Measurements from ENCODE around the gene ALG14. TPM values are rescaled to one million over a fixed set of nuclear protein-coding genes. Genes with fewer than 3 reads are reported as not detected.
"Not testable (repeated sequence)": the region's sequence is repeated elsewhere in the genome, so short reads cannot be mapped to it uniquely, and the experiment has no call there.

The ALG14 gene
- total RNA-seq, 2 experiments from 2014 or later = 2.6 to 2.8 TPM

DNA sequence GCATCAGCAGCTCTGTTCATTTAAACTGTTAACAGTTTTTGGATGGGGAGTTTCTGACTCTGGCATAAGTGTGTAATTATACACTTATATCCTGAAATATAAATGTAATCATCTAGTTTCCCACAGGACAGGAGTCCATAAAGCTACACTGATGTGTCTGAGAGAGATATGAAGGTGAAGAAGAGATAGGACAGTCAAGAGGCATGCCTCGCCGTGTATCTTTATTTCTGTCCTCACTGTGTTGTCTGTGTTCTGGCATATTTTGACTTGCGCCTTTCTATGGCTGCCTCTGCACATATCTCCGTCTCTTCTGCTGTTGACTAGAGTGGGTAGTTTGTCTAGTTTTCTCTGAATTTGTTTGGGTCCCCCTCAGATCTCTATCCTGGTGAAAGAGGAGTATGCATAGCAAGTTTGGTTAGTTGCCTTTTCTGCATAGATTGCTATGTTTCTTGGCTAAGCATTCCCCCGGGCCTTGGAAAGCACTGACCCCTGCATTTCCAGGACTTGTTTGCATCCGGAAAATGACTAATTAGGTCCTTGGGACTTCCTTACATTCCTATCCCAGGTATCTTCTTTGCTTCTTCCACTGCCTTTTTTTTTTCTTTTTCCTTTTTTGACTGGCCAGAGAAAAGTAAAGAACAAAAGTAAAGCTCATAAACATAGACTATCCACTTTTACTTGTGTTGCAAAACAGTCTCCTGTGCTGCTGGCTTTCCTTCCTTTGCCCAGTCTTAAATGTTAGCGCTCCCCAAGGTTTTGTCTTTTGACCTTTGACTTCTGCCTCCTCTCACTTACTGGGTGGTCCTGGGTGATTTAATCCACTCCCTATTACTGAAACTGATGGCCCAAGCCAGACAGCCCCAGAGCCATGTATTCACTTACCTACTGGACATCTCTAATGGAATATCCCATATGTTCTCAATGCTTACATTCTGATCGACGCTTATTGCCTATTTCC, 118.2 kb downstream of the ALG14 start:
- no peak for DNase-seq
- Mint-ChIP-seq H3K27me3 (no peaks in the 10 kb centered on the region), H3K4me3 (no peak overlapping the region), H3K27ac (no peak overlapping the region), H3K4me1 (no peaks in the 10 kb centered on the region), H3K9me3 (ENCODE audit: low read depth) (no peaks in the 10 kb centered on the region), H3K36me3 (no peaks in the 10 kb centered on the region)
- no peak for ATAC-seq
- CTCF ChIA-PET = no interaction called here

DNA sequence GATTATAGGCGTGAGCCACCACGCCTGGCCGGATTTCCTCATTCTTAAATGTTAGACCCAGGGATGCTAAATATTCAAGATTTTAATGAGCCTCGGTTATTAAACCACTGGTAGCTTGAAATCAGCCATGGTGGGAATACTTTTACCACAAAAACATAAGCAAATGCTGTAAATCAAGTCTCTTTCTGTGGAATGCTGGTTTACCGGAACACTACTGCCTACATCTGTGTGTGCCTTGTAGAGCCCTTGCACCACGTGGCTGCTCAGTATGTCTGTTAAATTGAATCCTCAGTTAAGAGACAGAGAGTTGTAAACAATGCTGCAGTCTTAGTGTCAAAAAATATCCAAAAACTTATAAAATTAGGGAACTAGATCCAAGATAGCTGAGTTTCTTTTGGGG, 119.0 kb downstream of the ALG14 start:
- no peaks in the 10 kb centered on the region for H3K4me1 Mint-ChIP-seq
- H3K27ac Mint-ChIP-seq = no peak overlapping the region
- no peaks in the 10 kb centered on the region for H3K9me3 Mint-ChIP-seq (ENCODE audit: low read depth)
- H3K27me3 Mint-ChIP-seq = no peaks in the 10 kb centered on the region
- no peaks in the 10 kb centered on the region for H3K36me3 Mint-ChIP-seq
- DNase-seq (no peak), ATAC-seq (no peak)
- no peak overlapping the region for H3K4me3 Mint-ChIP-seq
- CTCF ChIA-PET = interaction anchor here (0.6 kb wide), 1 partner anchor 107 kb away, joined by 3 read pairs; no protein-coding TSS in a partner anchor

DNA sequence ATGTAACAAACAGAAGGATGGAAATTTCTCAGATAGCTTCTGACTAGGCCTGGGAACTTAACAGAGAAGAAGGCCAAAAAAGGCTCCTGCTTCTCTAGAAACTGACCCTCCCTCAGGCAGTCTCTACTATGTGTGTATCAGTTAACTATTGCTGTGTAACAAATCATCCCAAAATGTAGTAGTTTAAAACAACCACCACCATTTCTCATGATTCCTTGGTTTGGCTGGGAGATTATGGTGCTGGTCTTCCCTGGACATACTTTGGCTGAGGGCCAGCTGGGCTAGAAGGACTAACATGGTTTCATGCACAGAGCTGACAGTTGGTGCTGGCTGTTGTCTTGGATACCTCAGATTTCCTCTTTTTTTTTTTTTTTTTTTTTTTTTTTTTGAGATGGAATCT, 119.6 kb downstream of the ALG14 start:
- H3K4me3 Mint-ChIP-seq = no peak overlapping the region
- no peaks in the 10 kb centered on the region for H3K27me3 Mint-ChIP-seq
- no peaks in the 10 kb centered on the region for H3K4me1 Mint-ChIP-seq
- no peaks in the 10 kb centered on the region for H3K9me3 Mint-ChIP-seq (ENCODE audit: low read depth)
- H3K36me3 Mint-ChIP-seq = no peaks in the 10 kb centered on the region
- CTCF ChIA-PET = interaction anchor here (0.6 kb wide), 1 partner anchor 108 kb away, joined by 3 read pairs; no protein-coding TSS in a partner anchor
- no peak for ATAC-seq
- DNase-seq = no peak
- H3K27ac Mint-ChIP-seq = no peak overlapping the region

DNA sequence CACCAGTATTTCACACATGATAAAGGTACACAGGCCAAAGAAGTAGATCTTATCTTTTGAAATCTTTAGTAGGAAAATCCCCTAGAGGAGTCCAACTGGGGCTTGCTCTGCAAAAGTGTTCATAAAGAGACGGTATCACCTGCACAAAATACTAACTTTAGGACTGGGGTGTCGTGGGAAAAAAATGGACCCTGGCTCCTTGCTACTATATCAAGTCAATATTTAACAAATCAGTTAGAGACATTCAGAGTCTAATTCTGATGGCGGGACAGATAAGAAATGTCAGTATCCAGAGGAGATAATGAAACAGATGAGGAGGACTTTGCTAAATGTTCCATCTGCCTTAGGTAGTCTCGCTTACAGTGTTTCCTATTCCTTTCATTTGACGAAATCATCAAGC, 120.2 kb downstream of the ALG14 start:
- H3K4me1 Mint-ChIP-seq = no peaks in the 10 kb centered on the region
- H3K4me3 Mint-ChIP-seq = no peak overlapping the region
- CTCF ChIA-PET = no interaction called here
- no peak overlapping the region for H3K27ac Mint-ChIP-seq
- no peaks in the 10 kb centered on the region for H3K36me3 Mint-ChIP-seq
- no peaks in the 10 kb centered on the region for H3K9me3 Mint-ChIP-seq (ENCODE audit: low read depth)
- ATAC-seq (no peak), DNase-seq (no peak)
- no peaks in the 10 kb centered on the region for H3K27me3 Mint-ChIP-seq

DNA sequence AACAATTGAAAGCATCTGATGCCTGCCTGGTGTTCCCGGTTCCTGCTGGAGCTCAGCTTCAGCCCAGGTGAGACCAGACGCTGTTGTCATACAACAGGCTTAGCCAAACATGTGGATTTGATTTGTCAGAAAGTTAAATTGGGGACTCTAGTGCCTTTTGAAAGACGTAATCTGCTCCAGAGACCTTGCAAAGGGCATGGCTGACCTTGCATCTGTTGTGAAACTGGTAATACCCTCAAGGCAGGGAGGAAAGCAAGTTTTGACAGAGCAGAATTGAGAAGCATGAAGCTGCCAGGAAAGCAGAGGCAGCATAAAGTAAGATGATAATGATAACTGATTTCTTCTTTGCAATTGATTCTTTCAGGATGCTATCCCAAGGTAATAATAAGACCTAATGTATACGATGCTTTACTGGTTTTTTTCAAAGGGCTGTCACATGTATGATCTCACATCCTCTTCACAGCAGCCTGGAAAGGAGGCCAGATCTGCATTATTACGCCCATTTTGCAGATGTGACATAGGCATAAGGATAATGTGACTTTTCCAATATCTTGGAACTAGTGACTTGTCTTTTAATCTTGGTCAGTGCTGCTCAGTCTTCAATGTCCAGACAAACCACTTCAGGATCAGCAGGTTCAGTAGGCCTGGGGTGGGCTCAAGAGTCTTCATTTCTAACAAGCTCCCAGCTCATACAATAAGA, 121.1 kb downstream of the ALG14 start:
- CTCF ChIA-PET = no interaction called here
- Mint-ChIP-seq H3K9me3 (ENCODE audit: low read depth) (no peaks in the 10 kb centered on the region), H3K27ac (no peak overlapping the region), H3K4me1 (no peaks in the 10 kb centered on the region), H3K4me3 (no peak overlapping the region), H3K27me3 (no peaks in the 10 kb centered on the region), H3K36me3 (no peaks in the 10 kb centered on the region)
- ATAC-seq (no peak), DNase-seq (no peak)

DNA sequence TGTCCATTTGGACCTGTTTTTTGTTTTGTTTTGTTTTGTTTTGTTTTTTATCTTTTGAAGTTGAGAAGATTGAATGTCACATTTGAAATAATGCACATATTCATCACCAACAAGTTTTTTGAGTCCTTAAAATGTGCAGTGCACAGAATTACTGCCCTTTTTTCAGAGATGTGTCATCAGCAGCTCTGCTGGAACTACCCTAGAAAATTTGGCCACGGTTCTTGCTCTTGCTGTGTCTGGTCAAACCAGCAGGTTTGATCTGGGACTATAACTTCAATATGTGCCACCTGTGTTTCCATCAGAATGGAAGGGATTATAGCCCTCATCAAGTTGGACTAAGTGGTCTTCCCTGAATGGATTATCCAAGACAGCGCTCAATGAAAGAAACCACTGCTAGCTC, 121.7 kb downstream of the ALG14 start:
- H3K4me3 Mint-ChIP-seq = no peak overlapping the region
- no peaks in the 10 kb centered on the region for H3K4me1 Mint-ChIP-seq
- H3K27me3 Mint-ChIP-seq = no peaks in the 10 kb centered on the region
- no peaks in the 10 kb centered on the region for H3K9me3 Mint-ChIP-seq (ENCODE audit: low read depth)
- H3K36me3 Mint-ChIP-seq = no peaks in the 10 kb centered on the region
- no peak overlapping the region for H3K27ac Mint-ChIP-seq
- DNase-seq (no peak), ATAC-seq (no peak)
- CTCF ChIA-PET = no interaction called here

DNA sequence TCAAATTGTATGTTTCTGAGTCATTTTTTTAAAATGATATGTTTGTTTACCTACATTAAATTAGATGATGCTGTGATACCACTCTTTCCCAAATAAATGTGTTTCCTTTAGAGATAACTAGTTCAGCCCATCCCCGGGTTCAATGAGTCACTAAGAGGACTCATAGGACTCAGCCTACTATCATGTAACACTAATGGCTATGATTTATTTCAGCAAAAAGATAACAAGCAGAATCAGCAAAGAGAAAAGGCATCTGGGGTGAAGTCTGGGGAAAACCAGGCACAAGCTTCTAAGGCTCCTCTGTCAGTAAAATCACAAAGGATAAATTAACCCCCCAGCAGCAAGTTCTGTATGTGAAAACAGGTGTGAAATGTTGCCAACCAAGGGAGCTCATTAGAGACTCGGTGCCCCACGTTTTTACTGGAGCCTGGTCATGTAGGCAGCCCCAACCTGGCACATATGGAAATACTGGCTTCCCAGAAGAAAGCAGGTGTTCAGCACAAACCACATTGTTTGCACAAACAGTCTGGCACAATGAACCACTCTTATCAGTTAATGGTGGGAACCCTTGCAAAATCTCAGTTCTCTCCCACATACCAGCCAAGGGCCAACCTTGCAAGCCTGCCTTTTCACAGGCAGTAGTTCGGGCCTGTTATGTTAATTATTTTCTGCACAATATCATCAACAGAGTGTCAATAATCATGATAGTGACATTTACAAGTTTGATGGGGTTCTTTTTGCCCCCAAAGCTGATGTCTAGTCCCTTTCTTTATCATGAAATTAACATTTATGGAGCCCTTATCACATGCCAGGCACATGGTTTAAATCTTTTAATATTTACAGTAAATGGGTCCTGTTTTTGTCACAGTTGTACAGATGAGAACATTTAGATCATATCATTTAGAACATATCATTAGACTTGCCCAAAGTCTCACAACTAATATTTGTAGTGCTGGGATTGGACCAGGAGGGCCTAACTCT, 122.8 kb downstream of the ALG14 start:
- DNase-seq (no peak), ATAC-seq (no peak)
- Mint-ChIP-seq H3K4me1 (no peaks in the 10 kb centered on the region), H3K9me3 (ENCODE audit: low read depth) (no peaks in the 10 kb centered on the region), H3K27ac (no peak overlapping the region), H3K27me3 (no peaks in the 10 kb centered on the region), H3K4me3 (no peak overlapping the region), H3K36me3 (no peaks in the 10 kb centered on the region)
- CTCF ChIA-PET = no interaction called here

DNA sequence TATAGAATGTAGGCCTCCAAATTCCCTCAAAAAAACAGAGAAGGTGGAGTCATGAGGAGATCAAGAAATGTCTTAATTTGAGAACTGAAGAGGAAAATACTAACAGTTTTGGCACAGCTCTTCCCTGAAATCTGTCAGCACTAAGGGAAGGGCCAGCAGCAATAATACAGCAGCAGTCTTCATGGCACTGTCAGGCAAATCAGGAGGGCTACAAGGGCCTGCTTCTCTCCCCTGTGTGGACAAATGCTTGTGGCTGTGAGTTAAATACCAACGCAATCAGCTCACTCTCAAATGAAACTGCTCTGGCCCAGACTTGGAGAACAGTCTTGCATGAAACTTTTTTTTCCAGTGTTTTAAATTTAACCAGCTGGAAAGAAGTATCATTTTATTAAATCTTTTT, 125.3 kb downstream of the ALG14 start:
- no peaks in the 10 kb centered on the region for H3K9me3 Mint-ChIP-seq (ENCODE audit: low read depth)
- ATAC-seq = no peak
- H3K36me3 Mint-ChIP-seq = no peaks in the 10 kb centered on the region
- CTCF ChIA-PET = no interaction called here
- peaks cover 11% of the 10 kb centered on the region for H3K27me3 Mint-ChIP-seq
- no peak overlapping the region for H3K4me3 Mint-ChIP-seq
- H3K4me1 Mint-ChIP-seq = no peaks in the 10 kb centered on the region
- no peak for DNase-seq
- no peak overlapping the region for H3K27ac Mint-ChIP-seq

DNA sequence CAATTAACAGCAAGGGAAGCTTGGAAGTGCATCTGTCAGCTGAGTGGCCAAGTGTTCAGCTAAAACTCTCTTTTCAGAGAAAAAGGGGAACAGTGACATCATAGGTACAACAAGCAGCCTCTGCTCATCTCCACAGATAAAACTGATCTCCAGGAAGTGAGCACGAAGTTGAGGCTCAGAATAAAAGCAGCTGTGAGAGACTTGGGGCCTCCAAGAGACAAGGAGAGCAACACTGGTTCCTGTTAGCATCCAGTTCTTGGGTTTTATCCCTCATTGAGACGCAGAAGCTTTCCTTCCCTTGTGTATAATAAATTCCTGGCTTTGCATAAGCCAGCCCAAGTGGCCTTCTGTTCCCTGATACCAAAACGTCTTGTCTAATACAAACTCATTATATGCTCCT, 125.9 kb downstream of the ALG14 start:
- CTCF ChIA-PET = interaction anchor here (0.8 kb wide), 1 partner anchor 97 kb away, joined by 4 read pairs; no protein-coding TSS in a partner anchor
- H3K27ac Mint-ChIP-seq = no peak overlapping the region
- DNase-seq (no peak), ATAC-seq (no peak)
- no peaks in the 10 kb centered on the region for H3K4me1 Mint-ChIP-seq
- H3K36me3 Mint-ChIP-seq = no peaks in the 10 kb centered on the region
- no peaks in the 10 kb centered on the region for H3K9me3 Mint-ChIP-seq (ENCODE audit: low read depth)
- H3K27me3 Mint-ChIP-seq = peaks cover 11% of the 10 kb centered on the region
- H3K4me3 Mint-ChIP-seq = no peak overlapping the region

DNA sequence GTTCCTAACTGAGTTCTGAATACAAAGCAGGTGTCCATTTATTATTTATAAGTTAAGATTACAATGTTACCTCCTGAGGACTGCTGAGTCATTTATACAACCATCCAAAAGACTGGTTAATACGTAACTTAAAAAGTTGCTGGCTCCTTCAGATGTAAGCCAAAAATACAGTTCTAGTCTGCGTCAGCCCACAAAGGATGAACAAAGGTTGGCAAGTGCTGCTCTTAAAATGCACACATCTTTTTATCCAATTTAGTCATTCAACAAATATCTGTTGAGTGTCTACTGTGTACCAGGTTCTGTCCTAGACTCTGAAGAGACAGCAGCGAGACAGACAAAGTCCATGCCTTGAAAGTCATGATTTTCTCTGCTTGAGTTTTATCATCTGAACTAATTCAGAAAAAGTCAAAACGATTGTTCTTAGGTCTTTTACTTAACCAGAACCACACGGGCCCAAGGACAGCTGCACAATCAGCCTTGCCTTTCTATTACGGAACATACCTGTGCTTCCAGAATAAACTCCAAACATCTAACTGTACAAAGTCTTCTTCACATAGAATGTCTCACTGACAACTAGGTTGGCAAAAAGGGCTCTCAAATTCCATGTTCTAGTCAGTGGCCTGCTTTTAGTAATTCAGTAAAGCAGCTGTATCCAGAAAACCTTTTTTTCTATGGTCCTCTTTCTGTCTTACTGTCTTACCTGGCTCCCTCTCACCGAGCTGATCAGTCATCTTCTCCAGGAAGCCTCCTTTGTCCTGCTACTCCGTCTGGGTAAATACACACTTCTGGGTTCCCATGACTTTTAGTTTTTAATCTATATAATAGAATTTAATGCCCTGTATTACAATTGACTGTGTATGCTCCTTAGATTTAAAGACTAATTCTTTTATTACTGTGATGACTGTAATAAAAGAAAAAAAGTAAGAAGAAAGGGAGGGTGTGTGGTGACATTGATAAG, 130.3 kb downstream of the ALG14 start:
- no peaks in the 10 kb centered on the region for H3K9me3 Mint-ChIP-seq (ENCODE audit: low read depth)
- H3K27ac Mint-ChIP-seq = no peak overlapping the region
- H3K36me3 Mint-ChIP-seq = no peaks in the 10 kb centered on the region
- DNase-seq (no peak), ATAC-seq (no peak)
- no peaks in the 10 kb centered on the region for H3K4me1 Mint-ChIP-seq
- CTCF ChIA-PET = no interaction called here
- H3K4me3 Mint-ChIP-seq = no peak overlapping the region
- peaks cover 21% of the 10 kb centered on the region for H3K27me3 Mint-ChIP-seq

DNA sequence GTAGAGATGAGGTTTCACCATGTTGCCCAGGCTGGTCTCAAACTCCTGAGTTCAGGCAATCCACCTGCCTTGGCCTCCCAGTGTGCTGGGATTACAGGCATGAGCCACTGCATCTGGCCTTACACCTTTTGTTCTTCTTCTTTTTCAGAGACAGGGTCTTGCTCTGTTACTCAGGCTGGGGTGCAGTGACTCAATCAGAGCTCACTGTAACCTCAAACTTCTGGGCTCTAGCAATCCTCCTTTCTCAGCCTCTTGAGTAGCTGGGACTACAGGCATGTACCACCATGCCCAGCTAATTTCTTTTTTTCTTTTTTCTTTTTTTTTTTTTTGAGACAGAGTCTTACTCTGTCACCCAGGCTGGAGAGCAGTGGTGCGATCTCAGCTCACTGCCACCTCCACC, 131.3 kb downstream of the ALG14 start:
- peaks cover 21% of the 10 kb centered on the region for H3K27me3 Mint-ChIP-seq
- CTCF ChIA-PET = interaction anchor here (0.7 kb wide), 1 partner anchor 20 kb away, joined by 3 read pairs; no protein-coding TSS in a partner anchor
- DNase-seq; H3K27ac Mint-ChIP-seq; H3K4me3 Mint-ChIP-seq; H3K4me1 Mint-ChIP-seq; H3K9me3 Mint-ChIP-seq (ENCODE audit: low read depth); ATAC-seq; H3K36me3 Mint-ChIP-seq: not testable (repeated sequence)

DNA sequence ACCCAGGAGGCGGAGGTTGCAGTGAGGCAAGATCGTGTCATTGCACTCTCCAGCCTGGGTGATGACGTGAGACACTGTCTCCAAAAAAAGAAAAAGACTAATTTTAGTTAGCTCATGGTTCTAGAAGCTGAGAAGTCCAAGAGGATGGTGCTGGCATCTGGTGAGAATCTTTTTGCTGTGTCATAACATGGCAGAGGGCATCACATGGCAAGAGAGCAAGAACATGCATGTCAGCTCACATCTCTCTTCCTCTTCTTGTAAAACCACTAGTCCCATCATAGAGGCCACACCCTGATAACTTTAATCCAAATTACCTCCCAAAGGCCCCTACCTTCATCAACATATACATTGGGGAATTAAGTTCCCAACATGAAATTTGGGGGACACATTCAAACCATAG, 132.0 kb downstream of the ALG14 start:
- CTCF ChIA-PET = no interaction called here

More for the DNA sequence above, 132.0 kb downstream of the ALG14 start:
- peaks cover 21% of the 10 kb centered on the region for H3K27me3 Mint-ChIP-seq
- H3K4me1 Mint-ChIP-seq = no peaks in the 10 kb centered on the region
- H3K27ac Mint-ChIP-seq = no peak overlapping the region
- H3K36me3 Mint-ChIP-seq = no peaks in the 10 kb centered on the region
- H3K4me3 Mint-ChIP-seq = no peak overlapping the region
- H3K9me3 Mint-ChIP-seq (ENCODE audit: low read depth) = no peaks in the 10 kb centered on the region
- DNase-seq (no peak), ATAC-seq (no peak)

Measured in activated CD8-positive, alpha-beta memory T cell treated with anti-CD3 and anti-CD28 coated beads, Interleukin-2, amount 10 ng/mL, durations not matched to agents 7 days and 5 days (primary cell).